Measurements from ENCODE around the gene DPP6. TPM values are rescaled to one million over a fixed set of nuclear protein-coding genes. Genes with fewer than 3 reads are reported as not detected.

DPP6 gene
- polyA plus RNA-seq, 1 of the 3 experiments (the other 2 are of a cell fraction), result not detected

DNA sequence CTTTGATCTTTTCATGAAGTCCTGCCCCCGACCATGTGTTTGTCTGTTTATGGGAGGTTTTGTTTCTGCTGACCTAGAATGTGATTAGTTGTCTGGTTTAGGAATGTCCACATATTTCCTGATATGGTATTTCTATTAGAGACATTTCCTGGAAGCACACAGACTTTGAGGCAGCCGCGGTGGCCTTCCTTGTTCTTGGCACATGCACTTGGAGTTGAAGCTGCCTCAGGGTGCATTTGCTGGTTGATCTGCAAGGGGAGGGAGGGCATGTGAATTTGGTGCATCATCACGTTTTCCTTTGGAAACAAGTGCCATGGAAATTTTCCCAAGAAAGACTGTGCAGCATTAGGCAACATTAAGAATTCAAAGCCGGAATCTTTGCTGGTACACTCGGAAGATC is 622.0 kb downstream of the DPP6 start:
- no peaks in the 10 kb centered on the region for H3F3A ChIP-seq (replicated peaks; ENCODE audit: insufficient read depth)
- no peak overlapping the region for H3K27ac ChIP-seq (ENCODE audit: low read depth in 2 of 2, low read length in 1 of 2)
- no peak for DNase-seq
- TF ChIP-seq FOXM1 (IDR thresholded peaks at IDR 0.05; ENCODE audit: low read depth), result no peak
- no peak for TF ChIP-seq GABPA (IDR thresholded peaks at IDR 0.05; ENCODE audit: low read depth)
- no peak for TF ChIP-seq NFIC (IDR thresholded peaks at IDR 0.05; ENCODE audit: borderline replicate concordance)
- no peak for TF ChIP-seq NRF1 (IDR thresholded peaks at IDR 0.05; ENCODE audit: low read depth, low read length)
- TF ChIP-seq, protein P1, sequence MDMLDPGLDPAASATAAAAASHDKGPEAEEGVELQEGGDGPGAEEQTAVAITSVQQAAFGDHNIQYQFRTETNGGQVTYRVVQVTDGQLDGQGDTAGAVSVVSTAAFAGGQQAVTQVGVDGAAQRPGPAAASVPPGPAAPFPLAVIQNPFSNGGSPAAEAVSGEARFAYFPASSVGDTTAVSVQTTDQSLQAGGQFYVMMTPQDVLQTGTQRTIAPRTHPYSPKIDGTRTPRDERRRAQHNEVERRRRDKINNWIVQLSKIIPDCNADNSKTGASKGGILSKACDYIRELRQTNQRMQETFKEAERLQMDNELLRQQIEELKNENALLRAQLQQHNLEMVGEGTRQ (IDR thresholded peaks at IDR 0.05; ENCODE audit: borderline replicate concordance, low read depth, low read length), result no peak
- TF ChIP-seq, protein P2, sequence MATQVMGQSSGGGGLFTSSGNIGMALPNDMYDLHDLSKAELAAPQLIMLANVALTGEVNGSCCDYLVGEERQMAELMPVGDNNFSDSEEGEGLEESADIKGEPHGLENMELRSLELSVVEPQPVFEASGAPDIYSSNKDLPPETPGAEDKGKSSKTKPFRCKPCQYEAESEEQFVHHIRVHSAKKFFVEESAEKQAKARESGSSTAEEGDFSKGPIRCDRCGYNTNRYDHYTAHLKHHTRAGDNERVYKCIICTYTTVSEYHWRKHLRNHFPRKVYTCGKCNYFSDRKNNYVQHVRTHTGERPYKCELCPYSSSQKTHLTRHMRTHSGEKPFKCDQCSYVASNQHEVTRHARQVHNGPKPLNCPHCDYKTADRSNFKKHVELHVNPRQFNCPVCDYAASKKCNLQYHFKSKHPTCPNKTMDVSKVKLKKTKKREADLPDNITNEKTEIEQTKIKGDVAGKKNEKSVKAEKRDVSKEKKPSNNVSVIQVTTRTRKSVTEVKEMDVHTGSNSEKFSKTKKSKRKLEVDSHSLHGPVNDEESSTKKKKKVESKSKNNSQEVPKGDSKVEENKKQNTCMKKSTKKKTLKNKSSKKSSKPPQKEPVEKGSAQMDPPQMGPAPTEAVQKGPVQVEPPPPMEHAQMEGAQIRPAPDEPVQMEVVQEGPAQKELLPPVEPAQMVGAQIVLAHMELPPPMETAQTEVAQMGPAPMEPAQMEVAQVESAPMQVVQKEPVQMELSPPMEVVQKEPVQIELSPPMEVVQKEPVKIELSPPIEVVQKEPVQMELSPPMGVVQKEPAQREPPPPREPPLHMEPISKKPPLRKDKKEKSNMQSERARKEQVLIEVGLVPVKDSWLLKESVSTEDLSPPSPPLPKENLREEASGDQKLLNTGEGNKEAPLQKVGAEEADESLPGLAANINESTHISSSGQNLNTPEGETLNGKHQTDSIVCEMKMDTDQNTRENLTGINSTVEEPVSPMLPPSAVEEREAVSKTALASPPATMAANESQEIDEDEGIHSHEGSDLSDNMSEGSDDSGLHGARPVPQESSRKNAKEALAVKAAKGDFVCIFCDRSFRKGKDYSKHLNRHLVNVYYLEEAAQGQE (IDR thresholded peaks at IDR 0.05; ENCODE audit: low read depth, low read length), result no peak
- TF ChIP-seq EZH2phosphoT487 (IDR thresholded peaks at IDR 0.05; ENCODE audit: borderline replicate concordance, low read depth), result no peak
- no peak for TF ChIP-seq SMC3 (IDR thresholded peaks at IDR 0.05; ENCODE audit: low read depth, low read length)
- no peak for TF ChIP-seq YY1 (IDR thresholded peaks at IDR 0.05; ENCODE audit: low read depth)
- no peak for TF ChIP-seq RCOR1 (IDR thresholded peaks at IDR 0.05; ENCODE audit: low read length)
- TF ChIP-seq GATA2 (CRISPR knock-in tag; IDR thresholded peaks at IDR 0.05), result no peak
- TF ChIP-seq FOXJ3 (CRISPR knock-in tag; IDR thresholded peaks at IDR 0.05), result no peak
- CTCF ChIA-PET, result interaction anchor here (3.2 kb wide), 1 partner anchor 34 kb away, joined by 9 read pairs; no protein-coding TSS in a partner anchor
- H3K4me2 ChIP-seq, result no peak overlapping the region
- H3K4me1 ChIP-seq (ENCODE audit: control insufficient read depth in 1 of 2, insufficient read depth in 2 of 2, low read depth in 1 of 2, low read length in 1 of 2), result no peaks in the 10 kb centered on the region
- no peaks in the 10 kb centered on the region for H3K36me3 ChIP-seq (replicated peaks in 1 of 2; ENCODE audit: control insufficient read depth in 1 of 2, insufficient read depth in 2 of 2, low read length in 1 of 2)
- no peaks in the 10 kb centered on the region for H4K20me1 ChIP-seq (ENCODE audit: insufficient read depth)
- no peak overlapping the region for H3K4me3 ChIP-seq (ENCODE audit: low read depth in 2 of 2, low read length in 1 of 2)
- POLR2A ChIA-PET, result no interaction called here
- no peaks in the 10 kb centered on the region for H3K9me2 ChIP-seq
- 46% methylated on average over 6 of the region's 6 CpGs for WGBS (ENCODE audit: low lambda C conversion rate)
- no peaks in the 10 kb centered on the region for H3K79me2 ChIP-seq (ENCODE audit: insufficient read depth)
- H2AFZ ChIP-seq (ENCODE audit: low read depth), result no peak overlapping the region
- H3K9ac ChIP-seq, result no peak overlapping the region
- H3K9me3 ChIP-seq, result peaks cover 13% of the 10 kb centered on the region; the same call in 1 of the 2 replicates
- no peaks in the 10 kb centered on the region for H3K27me3 ChIP-seq (ENCODE audit: insufficient read depth)

DNA sequence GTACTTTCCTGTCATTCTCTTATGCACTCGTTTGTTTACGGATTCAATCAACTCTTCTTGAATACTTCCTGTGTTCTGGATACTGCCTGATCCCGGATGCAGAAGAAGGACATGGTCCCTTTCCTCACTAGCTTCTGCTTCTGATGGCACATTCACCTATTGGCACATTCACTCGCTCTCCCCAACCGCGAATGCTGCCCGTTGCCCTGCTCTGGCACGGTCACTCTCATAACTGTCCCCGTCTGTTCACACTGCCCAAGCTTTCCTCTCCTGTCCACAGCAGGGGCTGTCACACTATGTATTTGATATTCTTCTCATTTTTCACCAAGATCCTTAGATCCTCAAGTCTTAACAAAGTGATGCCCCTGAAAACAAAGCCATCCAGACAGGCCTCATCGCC is 623.4 kb downstream of the DPP6 start:
- no peaks in the 10 kb centered on the region for H3K9me2 ChIP-seq
- WGBS (ENCODE audit: low lambda C conversion rate), result 70% methylated on average over 10 of the region's 10 CpGs
- H3K4me2 ChIP-seq, result no peak overlapping the region
- no peaks in the 10 kb centered on the region for H3F3A ChIP-seq (replicated peaks; ENCODE audit: insufficient read depth)
- ChIA-PET CTCF (no interaction called here), POLR2A (no interaction called here)
- no peaks in the 10 kb centered on the region for H3K36me3 ChIP-seq (replicated peaks in 1 of 2; ENCODE audit: control insufficient read depth in 1 of 2, insufficient read depth in 2 of 2, low read length in 1 of 2)
- no peak overlapping the region for H3K4me3 ChIP-seq (ENCODE audit: low read depth in 2 of 2, low read length in 1 of 2)
- H3K4me1 ChIP-seq (ENCODE audit: control insufficient read depth in 1 of 2, insufficient read depth in 2 of 2, low read depth in 1 of 2, low read length in 1 of 2), result no peaks in the 10 kb centered on the region
- TF ChIP-seq JUND (IDR thresholded peaks at IDR 0.05), result no peak
- TF ChIP-seq, protein P3, sequence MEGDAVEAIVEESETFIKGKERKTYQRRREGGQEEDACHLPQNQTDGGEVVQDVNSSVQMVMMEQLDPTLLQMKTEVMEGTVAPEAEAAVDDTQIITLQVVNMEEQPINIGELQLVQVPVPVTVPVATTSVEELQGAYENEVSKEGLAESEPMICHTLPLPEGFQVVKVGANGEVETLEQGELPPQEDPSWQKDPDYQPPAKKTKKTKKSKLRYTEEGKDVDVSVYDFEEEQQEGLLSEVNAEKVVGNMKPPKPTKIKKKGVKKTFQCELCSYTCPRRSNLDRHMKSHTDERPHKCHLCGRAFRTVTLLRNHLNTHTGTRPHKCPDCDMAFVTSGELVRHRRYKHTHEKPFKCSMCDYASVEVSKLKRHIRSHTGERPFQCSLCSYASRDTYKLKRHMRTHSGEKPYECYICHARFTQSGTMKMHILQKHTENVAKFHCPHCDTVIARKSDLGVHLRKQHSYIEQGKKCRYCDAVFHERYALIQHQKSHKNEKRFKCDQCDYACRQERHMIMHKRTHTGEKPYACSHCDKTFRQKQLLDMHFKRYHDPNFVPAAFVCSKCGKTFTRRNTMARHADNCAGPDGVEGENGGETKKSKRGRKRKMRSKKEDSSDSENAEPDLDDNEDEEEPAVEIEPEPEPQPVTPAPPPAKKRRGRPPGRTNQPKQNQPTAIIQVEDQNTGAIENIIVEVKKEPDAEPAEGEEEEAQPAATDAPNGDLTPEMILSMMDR (IDR thresholded peaks at IDR 0.05), result no peak
- no peak for TF ChIP-seq YY1 (IDR thresholded peaks at IDR 0.05; ENCODE audit: low read depth)
- TF ChIP-seq, protein P1 (IDR thresholded peaks at IDR 0.05; ENCODE audit: borderline replicate concordance, low read depth, low read length), result no peak
- TF ChIP-seq EZH2phosphoT487 (IDR thresholded peaks at IDR 0.05; ENCODE audit: borderline replicate concordance, low read depth), result no peak
- TF ChIP-seq, protein P4, sequence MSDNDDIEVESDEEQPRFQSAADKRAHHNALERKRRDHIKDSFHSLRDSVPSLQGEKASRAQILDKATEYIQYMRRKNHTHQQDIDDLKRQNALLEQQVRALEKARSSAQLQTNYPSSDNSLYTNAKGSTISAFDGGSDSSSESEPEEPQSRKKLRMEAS (IDR thresholded peaks at IDR 0.05; ENCODE audit: low read depth), result no peak
- no peak for TF ChIP-seq TCF12 (IDR thresholded peaks at IDR 0.05)
- no peak for TF ChIP-seq SIN3A (IDR thresholded peaks at IDR 0.05; ENCODE audit: borderline replicate concordance, low read depth, low read length)
- TF ChIP-seq RCOR1 (IDR thresholded peaks at IDR 0.05; ENCODE audit: low read length), result no peak
- TF ChIP-seq GATA2 (CRISPR knock-in tag; IDR thresholded peaks at IDR 0.05), result no peak
- no peak for TF ChIP-seq RFX5 (IDR thresholded peaks at IDR 0.05; ENCODE audit: low read length)
- no peak for TF ChIP-seq RXRA (IDR thresholded peaks at IDR 0.05; ENCODE audit: borderline replicate concordance, low read depth)
- no peak overlapping the region for H3K9ac ChIP-seq
- no peak overlapping the region for H3K27ac ChIP-seq (ENCODE audit: low read depth in 2 of 2, low read length in 1 of 2)
- no peaks in the 10 kb centered on the region for H3K79me2 ChIP-seq (ENCODE audit: insufficient read depth)
- H4K20me1 ChIP-seq (ENCODE audit: insufficient read depth), result no peaks in the 10 kb centered on the region
- peaks cover 10% of the 10 kb centered on the region; the same call in 1 of the 2 replicates for H3K9me3 ChIP-seq
- no peak for DNase-seq
- H2AFZ ChIP-seq (ENCODE audit: low read depth), result no peak overlapping the region
- H3K27me3 ChIP-seq (ENCODE audit: insufficient read depth), result no peaks in the 10 kb centered on the region
